Stimulated activated CD4-positive, alpha-beta T cell treated with anti-CD3 and anti-CD28 coated beads, Interleukin-15, amount 100 ng/mL, for 1 hour (primary cell): ENCODE results near the gene PCLO.
"Not testable (repeated sequence)": the region's sequence is repeated elsewhere in the genome, so short reads cannot be mapped to it uniquely, and the experiment has no call there.

ENCODE experiments used
- DNase-seq, 2 donors: peaks; one replicate each; pipeline ENCODE4 v3.0.0-alpha.2; 2020; ENCODE audit warnings: low read depth in 1 of 2, low spot score in 1 of 2

The PCLO gene

DNA sequence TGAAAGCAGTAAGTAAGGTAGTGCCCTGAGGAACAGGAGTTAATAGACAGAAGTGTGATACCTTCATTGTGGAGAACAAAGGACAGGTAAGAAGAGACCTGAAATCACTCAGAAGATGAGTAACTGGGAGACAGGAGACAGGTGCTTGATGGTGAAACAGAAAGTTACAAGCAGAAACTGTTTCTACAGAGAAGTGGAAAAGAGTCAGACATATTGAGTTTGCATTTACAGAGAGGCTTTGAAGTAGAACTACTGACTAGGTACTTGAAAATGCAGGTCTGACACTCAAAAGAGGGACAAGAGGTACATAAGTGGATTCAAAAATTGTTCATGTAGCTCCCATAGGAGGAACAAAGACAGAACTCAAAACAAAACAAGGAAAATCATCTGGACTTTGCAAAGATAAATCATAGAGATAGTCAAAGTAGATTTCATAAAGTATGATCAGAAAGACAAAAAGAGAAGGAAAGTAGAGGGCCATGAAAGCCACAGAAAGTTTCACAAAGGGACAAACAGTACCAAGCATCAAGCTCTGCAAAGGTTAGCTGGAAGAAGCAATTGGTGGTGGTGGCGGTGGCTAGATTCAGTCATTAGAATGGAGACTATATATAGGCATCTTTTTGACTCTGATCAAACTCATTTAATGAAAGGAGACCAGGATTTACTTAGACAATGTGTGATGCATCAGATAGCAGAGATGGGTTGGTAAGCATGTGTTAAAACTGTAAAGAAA is 198.4 kb downstream of the PCLO start:
- no peak for DNase-seq

GRCh38 chr7:82961240-82961639 is 201.4 kb downstream of the PCLO start:
- DNase-seq, result no peak

DNA sequence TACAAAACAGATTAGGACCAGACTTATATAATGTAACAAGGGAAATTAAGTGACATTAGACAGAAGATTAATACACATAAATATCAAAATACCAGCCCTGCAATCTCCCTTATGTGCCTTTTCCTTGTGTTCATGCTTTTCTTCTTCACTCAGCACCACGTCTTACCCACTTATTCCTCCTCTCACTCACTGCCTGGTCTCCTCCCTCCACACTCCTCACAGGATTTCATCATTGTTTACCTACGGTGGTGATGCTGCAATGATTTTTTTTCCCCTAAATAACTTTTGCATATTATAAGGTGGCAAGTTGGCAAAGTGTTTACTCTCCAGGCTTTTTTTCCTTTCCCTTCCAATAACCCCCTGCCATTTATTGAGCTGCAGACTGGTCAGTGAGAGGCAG is 203.2 kb downstream of the PCLO start:
- no peak for DNase-seq

GRCh38 chr7:82957521-82957920 is 205.2 kb downstream of the PCLO start:
- no peak for DNase-seq

- DNase-seq, result no peak
These were observed 209.2 kb downstream of the PCLO start for GRCh38 chr7:82953324-82954027.

GRCh38 chr7:82950436-82950835 is 212.2 kb downstream of the PCLO start:
- DNase-seq, result no peak

DNA sequence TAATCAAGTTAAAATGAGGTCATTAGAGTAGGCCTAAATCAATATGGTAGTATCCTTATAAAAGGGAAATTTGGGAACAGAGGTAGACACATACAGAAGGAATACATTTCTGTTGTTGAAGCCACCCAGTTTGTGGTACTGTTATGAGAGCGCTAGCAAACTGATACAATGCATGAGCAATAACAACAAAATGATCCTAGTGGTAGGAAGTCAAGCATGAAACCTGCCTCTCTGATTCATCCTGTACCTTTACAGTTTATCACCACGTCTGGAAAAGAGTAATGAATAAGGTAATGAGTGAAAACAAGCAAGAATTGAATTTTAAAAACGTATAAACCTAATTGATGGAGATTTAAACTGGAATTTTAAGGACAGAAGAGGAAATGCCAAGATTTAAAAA is 217.2 kb downstream of the PCLO start:
- DNase-seq, result no peak

GRCh38 chr7:82945056-82945455 is 217.6 kb downstream of the PCLO start:
- DNase-seq, result no peak

DNA sequence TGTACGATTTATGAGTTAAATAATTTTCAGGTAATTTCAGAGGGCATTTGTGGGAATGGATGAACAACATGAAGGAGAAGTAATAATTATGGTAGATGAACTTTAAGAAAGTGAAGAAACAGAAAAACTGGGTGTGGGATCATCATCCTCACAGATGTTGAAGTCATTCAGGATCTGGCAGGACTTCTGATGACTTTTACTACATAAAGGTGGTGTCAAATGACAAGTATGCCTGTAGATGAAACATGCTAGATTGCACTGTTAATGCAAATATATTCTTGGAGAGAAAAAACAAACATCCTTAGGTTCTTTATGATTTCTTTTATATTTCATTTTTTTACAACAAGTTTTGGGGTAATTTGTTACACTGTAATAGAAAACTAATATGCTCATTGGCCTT is 230.2 kb downstream of the PCLO start:
- no peak for DNase-seq

DNA sequence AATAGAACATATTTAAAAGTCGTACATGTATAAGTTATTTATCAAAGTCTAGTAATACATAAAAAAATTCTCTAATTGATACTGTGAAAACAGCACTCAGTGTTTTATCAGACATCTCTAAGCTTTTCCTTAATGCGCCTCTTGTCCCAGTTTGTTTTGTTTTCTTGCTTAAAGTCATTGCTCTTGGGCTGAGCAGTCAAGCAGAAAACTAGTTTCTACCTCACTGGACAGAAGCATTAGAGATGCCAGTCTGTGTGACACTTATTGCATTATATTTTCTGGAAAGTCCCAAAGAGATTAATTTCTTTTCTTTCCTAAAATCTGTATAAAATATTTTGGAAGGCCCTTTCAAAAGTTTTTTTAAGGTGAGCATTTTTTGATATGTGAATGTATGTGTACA is 236.2 kb downstream of the PCLO start:
- no peak for DNase-seq

GRCh38 chr7:82925331-82925730 is 237.4 kb downstream of the PCLO start:
- DNase-seq, result no peak

- no peak for DNase-seq
These were observed 256.2 kb downstream of the PCLO start for GRCh38 chr7:82906502-82906901.

DNA sequence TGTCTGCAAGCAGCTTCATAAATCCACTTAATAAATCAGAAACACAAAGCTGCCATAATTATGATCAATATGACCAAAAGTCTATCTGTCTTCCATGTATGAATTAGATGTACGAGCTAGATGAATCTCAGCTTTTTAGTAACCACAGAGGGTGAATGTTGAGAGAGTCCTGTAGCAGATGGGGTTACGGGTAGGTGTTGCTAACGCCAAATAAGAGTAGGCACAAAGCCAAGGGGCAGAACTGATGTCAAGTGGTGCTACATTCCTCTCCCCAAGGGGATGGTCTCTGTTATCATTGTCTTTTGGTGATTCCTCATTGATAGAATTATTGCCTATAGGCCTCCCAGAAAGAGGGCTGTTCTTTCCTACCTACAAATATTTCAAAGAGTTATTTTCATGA is 257.8 kb downstream of the PCLO start:
- DNase-seq, result no peak

DNA sequence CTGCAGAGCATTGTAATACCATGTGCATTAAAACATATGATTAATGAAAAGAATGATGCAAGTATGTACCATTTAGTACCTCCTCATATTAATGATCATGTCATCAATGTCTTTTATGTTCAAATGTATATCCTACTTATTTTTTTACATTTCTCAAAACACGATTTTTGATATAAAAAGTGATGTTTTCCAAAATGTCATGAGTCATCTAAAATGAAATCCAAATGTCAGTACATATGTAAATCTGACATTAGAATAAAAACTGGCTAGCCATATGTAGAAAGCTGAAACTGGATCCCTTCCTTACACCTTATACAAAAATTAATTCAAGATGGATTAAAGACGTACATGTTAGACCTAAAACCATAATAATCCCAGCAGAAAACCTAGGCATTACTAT is 261.6 kb downstream of the PCLO start:
- DNase-seq, result not testable (repeated sequence)

DNA sequence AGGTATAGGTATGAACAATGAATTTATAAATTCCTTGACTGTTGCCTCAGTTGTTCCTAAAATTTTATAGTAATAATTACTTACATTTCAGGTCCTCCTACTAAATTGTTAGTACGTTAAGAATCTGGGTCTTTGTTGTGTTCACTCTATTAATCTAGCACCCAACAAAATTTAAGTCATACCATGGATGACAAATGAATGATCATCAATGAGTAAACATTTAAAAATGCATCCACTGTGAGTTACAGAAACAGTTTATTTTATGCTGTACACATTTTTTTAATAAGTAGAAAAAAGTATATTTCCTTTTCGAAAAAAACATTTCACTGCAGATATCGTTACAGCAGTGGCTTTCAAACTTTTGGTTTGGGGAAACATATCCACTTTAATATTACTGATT is 265.2 kb downstream of the PCLO start:
- no peak for DNase-seq

- DNase-seq, result not testable (repeated sequence)
These were observed 268.3 kb downstream of the PCLO start for GRCh38 chr7:82894341-82894740.

DNA sequence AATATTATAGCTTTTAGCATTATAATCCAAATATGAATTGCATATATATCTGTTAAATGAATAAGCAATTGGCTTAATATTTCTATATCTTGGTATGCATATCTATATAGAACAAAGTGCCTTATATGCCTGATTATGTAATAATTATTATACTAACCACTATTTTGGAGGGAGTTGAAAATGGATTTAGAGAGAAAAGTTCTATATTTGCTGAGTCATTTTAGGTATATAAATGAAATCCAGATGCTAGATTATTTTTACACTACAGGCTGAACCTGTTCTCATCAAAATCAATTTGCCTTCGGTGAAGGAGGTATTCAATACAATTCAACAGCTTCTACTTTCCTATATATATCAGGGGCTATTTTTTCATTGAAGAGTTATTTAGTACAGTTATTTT is 276.4 kb downstream of the PCLO start:
- DNase-seq, result no peak

GRCh38 chr7:82865856-82866255 is 296.8 kb downstream of the PCLO start:
- no peak for DNase-seq

- no peak for DNase-seq
These were observed 303.4 kb downstream of the PCLO start for GRCh38 chr7:82859106-82859850.

- no peak for DNase-seq
These were observed 311.6 kb downstream of the PCLO start for GRCh38 chr7:82851121-82851520.

GRCh38 chr7:82841828-82842227 is 320.9 kb downstream of the PCLO start:
- DNase-seq, result no peak

DNA sequence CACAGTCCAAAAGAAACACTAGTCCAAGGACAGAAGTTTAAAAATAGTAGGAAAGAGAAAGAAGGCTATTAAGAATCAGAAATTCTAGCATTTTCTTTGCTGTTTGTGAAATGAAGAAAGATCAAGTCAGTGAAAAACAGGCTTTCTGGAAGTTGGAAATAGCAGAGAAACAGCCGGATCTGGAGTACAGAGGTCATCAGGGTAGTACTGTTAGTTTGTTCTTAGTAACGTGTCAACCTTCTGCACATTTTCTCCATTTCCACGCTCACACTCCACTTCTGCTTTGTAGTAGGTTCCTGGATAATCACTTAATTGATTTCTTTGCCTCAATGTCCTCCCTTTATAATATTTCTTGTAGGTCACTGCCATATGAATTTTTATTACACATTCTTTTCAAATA is 322.6 kb downstream of the PCLO start:
- DNase-seq, result no peak
